Esophagus muscularis mucosa (tissue), 4 donors: ENCODE data around the gene NAIF1. TPM values are rescaled to one million over a fixed set of nuclear protein-coding genes. Genes with fewer than 3 reads are reported as not detected.
A peak's percentile ranks its signal among the peaks of the same experiment; 100 is the strongest.

Source experiments
- DNase-seq: peaks from one replicate; pipeline ENCODE4 v3.0.0-alpha.2; 2017; ENCODE audit errors: extremely low spot score
- H3K27ac ChIP-seq, 4 donors: fragments of 200-600 bp; sonication (generic); replicated peaks in 1 of 4; 1 replicate in 3 of 4; 2 replicates in 1 of 4; pipeline ENCODE4 v1.5.1; 2016 to 2019; ENCODE audit warnings: mild to moderate bottlenecking in 1 of 4
- H3K27me3 ChIP-seq, 4 donors: fragments of 200-600 bp; sonication (generic); one replicate each; pipeline versions ENCODE4 v1.5.1 to v1.6.0; 2016 to 2019
- H3K36me3 ChIP-seq, 4 donors: fragments of 200-600 bp; sonication (generic); one replicate each; pipeline ENCODE4 v1.5.1; 2016 to 2019
- H3K4me1 ChIP-seq, 4 donors: fragments of 200-600 bp; sonication (generic); one replicate each; pipeline ENCODE4 v1.5.1; 2016 to 2019
- H3K4me3 ChIP-seq, 4 donors: fragments of 200-600 bp; sonication (generic); 1 replicate in 2 of 4; 2 replicates in 2 of 4; pipeline ENCODE4 v1.5.1; 2016 to 2019; ENCODE audit warnings: mild to moderate bottlenecking in 4 of 4, moderate library complexity in 1 of 4
- H3K9me3 ChIP-seq, 4 donors: fragments of 200-600 bp; sonication (generic); 1 replicate in 3 of 4; 2 replicates in 1 of 4; pipeline ENCODE4 v1.5.1; 2016 to 2019
- EP300 ChIP-seq: sonication (generic); formaldehyde crosslinking; IDR thresholded peaks from one replicate; pipeline ENCODE4 v1.6.1; 2017; ENCODE audit warnings: antibody characterized with exemption
- POLR2A ChIP-seq: fragments of 450-650 bp; IDR thresholded peaks from one replicate; pipeline ENCODE4 v1.6.1; 2017; ENCODE audit warnings: antibody characterized with exemption, moderate library complexity, mild to moderate bottlenecking, low read depth
- POLR2AphosphoS5 ChIP-seq, 2 donors: sonication (generic); formaldehyde crosslinking; IDR thresholded peaks; one replicate each; pipeline ENCODE4 v1.6.1; 2017; ENCODE audit warnings: antibody characterized with exemption in 2 of 2
- WGBS: methylation state at CpG from one replicate; pipeline ENCODE4 v1.1.5; 2018; 5-methylcytosine and 5-hydroxymethylcytosine counted together
- intact Hi-C: fragments of 100-400 bp; cut with DNase I; formaldehyde crosslinking; loops from one replicate; pipeline ENCODE4 v1.15.1; 2023
- total RNA-seq, 4 donors: library from RNA; depleted of rRNA; stranded (reverse); fragments of >200 nt; gene quantifications; one replicate each; pipeline versions ENCODE4 v1.1.0 to v1.2.1, GENCODE V29; 2016
- TF ChIP-seq, protein P1 (sequence below), 3 experiments: fragments of 200-600 bp in 2 of 3; fragments of 450-650 bp in 1 of 3; sonication (generic) in 2 of 3; IDR thresholded peaks; one replicate each; pipeline ENCODE4 v1.5.1; 2017 to 2019; ENCODE audit warnings: antibody characterized with exemption in 3 of 3, mild to moderate bottlenecking in 2 of 3, moderate library complexity in 1 of 3

The NAIF1 gene
- total RNA-seq, 4 donors from 2014 or later, result 5.4 to 12.0 (median 9.7) TPM

- intact Hi-C loops, result loop anchor here (10.0 kb wide), 1 partner anchor 118 kb away; no protein-coding TSS in a partner anchor
- Histone ChIP-seq H3K4me1 (peaks cover 58 to 86% (median 71%) of the 10 kb centered on the region in 4 donors), H3K27ac (peak overlapping the region; percentile 93 to 97 (median 96)), H3K36me3 (no peaks in the 10 kb centered on the region), H3K4me3 (no peak overlapping the region), H3K27me3 (no peaks in the 10 kb centered on the region), H3K9me3 (no peaks in the 10 kb centered on the region)
- 63% methylated on average over 4 of the region's 4 CpGs for WGBS
- no peak for DNase-seq
- TF ChIP-seq EP300 (no peak), POLR2A (no peak), POLR2AphosphoS5 (IDR thresholded peaks at IDR 0.05) (no peak)
- TF ChIP-seq, protein P1, sequence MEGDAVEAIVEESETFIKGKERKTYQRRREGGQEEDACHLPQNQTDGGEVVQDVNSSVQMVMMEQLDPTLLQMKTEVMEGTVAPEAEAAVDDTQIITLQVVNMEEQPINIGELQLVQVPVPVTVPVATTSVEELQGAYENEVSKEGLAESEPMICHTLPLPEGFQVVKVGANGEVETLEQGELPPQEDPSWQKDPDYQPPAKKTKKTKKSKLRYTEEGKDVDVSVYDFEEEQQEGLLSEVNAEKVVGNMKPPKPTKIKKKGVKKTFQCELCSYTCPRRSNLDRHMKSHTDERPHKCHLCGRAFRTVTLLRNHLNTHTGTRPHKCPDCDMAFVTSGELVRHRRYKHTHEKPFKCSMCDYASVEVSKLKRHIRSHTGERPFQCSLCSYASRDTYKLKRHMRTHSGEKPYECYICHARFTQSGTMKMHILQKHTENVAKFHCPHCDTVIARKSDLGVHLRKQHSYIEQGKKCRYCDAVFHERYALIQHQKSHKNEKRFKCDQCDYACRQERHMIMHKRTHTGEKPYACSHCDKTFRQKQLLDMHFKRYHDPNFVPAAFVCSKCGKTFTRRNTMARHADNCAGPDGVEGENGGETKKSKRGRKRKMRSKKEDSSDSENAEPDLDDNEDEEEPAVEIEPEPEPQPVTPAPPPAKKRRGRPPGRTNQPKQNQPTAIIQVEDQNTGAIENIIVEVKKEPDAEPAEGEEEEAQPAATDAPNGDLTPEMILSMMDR (IDR thresholded peaks at IDR 0.05), result no peak
These were observed 25.9 kb upstream of the NAIF1 start for GRCh38 chr9:128093011-128093410.

DNA sequence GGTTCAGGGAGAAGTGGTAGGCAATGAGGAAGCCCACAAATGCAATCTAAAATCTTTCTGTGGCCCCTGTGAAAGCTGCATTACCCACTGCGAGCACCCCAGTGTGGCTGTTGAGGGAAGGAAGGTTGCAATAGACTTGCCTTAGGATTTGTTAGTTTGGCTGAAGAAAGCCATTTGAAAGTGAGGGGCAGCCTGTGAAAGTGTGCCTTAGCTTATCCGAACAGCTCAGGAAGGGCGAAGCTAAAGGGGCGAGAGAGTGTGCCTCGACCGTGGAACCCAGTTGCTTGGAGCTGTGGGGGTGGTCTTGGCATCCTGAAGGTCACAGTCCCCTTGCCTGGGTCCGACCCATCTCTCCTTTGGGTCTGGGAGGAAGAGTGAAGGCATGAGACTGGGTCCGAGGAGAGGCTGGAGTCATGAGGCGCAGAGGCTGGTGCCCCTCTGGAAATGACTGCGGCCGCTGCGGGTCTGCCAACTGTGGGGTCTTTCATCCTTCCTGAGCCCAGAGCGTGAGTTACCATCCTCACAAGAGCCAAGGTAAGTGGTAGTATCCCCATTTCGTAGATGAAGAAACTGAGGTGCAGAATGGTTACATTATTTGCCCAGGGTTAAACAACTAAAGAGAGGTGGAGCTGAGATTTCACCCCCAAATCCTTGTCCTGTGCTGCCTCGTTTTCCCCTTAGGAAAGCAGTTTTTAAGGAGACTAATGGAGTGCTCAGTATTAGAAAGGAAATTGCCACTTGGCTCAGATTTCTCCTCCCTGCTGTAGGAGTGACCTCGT, 25.3 kb upstream of the NAIF1 start:
- peaks cover 52 to 83% (median 66%) of the 10 kb centered on the region in 4 donors for H3K4me1 ChIP-seq
- WGBS, result 80% methylated on average over 16 of the region's 16 CpGs
- no peak for DNase-seq
- no peaks in the 10 kb centered on the region for H3K36me3 ChIP-seq
- H3K9me3 ChIP-seq, result no peaks in the 10 kb centered on the region
- peak overlapping the region in 1 of 4 donors; percentile 19 for H3K4me3 ChIP-seq
- intact Hi-C loops, result loop anchor here (10.0 kb wide), 1 partner anchor 118 kb away; no protein-coding TSS in a partner anchor
- TF ChIP-seq POLR2AphosphoS5 (IDR thresholded peaks at IDR 0.05), result no peak
- no peak for TF ChIP-seq POLR2A
- TF ChIP-seq, protein P1 (IDR thresholded peaks at IDR 0.05), result no peak
- TF ChIP-seq EP300, result no peak
- no peaks in the 10 kb centered on the region for H3K27me3 ChIP-seq
- peak overlapping the region; percentile 93 to 97 (median 96) for H3K27ac ChIP-seq

- Histone ChIP-seq H3K27me3 (no peaks in the 10 kb centered on the region), H3K36me3 (peaks cover 0 to 3% (median under 1%) of the 10 kb centered on the region in 4 donors), H3K4me3 (peak overlapping the region; percentile 15 to 31 (median 24)), H3K4me1 (peaks cover 49 to 76% (median 60%) of the 10 kb centered on the region in 4 donors), H3K9me3 (no peaks in the 10 kb centered on the region), H3K27ac (peak overlapping the region; percentile 93 to 97 (median 96))
- 36% methylated on average over 9 of the region's 13 CpGs for WGBS
- intact Hi-C loops, result loop anchor here (10.0 kb wide), 1 partner anchor 117 kb away; no protein-coding TSS in a partner anchor
- no peak for DNase-seq
- no peak for TF ChIP-seq POLR2A
- no peak for TF ChIP-seq POLR2AphosphoS5 (IDR thresholded peaks at IDR 0.05)
- TF ChIP-seq, protein P1 (IDR thresholded peaks at IDR 0.05), result no peak
- TF ChIP-seq EP300, result no peak
These were observed 24.5 kb upstream of the NAIF1 start for GRCh38 chr9:128091571-128091970.

- intact Hi-C loops, result loop anchor here (10.0 kb wide), 1 partner anchor 116 kb away; no protein-coding TSS in a partner anchor
- H3K27ac ChIP-seq, result peak overlapping the region; percentile 93 to 97 (median 96)
- TF ChIP-seq POLR2AphosphoS5 (IDR thresholded peaks at IDR 0.05) (peak in 1 of 2 donors; percentile 41), POLR2A (no peak)
- no peak for DNase-seq
- H3K9me3 ChIP-seq, result no peaks in the 10 kb centered on the region
- whole genome bisulfite sequencing, result 24% methylated on average over 13 of the region's 13 CpGs
- peak overlapping the region; percentile 15 to 31 (median 24) for H3K4me3 ChIP-seq
- peaks cover 0 to 3% (median 1%) of the 10 kb centered on the region in 4 donors for H3K36me3 ChIP-seq
- peaks cover 48 to 71% (median 58%) of the 10 kb centered on the region in 4 donors for H3K4me1 ChIP-seq
- no peaks in the 10 kb centered on the region for H3K27me3 ChIP-seq
These were observed 24.0 kb upstream of the NAIF1 start for GRCh38 chr9:128091144-128091543.

DNA sequence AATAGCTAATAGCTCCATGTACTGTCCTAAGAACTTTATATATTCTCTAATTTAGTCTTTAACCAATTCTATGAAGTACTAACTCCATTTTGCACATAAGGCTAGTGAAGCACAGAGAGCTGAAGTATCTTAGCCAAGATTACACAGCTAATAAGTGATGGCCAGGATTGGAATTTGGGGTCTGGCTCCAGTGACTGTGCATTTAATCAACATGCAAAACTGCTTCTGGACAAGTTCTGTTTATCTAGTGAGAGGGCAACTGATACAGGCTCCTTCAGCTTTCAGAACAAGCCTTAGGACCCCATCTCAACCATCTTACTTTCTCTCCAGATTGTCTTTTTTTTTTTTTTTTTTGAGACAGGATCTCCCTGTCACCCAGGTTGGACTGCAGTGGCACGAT, 22.2 kb upstream of the NAIF1 start:
- no peak overlapping the region for H3K4me3 ChIP-seq
- 93% methylated on average over 1 of the region's 1 CpG for WGBS

More for the DNA sequence above, 22.2 kb upstream of the NAIF1 start:
- intact Hi-C loops, result no loop called here
- Histone ChIP-seq H3K27me3 (no peaks in the 10 kb centered on the region), H3K9me3 (no peaks in the 10 kb centered on the region), H3K27ac (no peak overlapping the region), H3K4me1 (peaks cover 36 to 55% (median 43%) of the 10 kb centered on the region in 4 donors), H3K36me3 (peaks cover 0 to 7% (median 2%) of the 10 kb centered on the region in 4 donors)
- TF ChIP-seq POLR2A (no peak), POLR2AphosphoS5 (IDR thresholded peaks at IDR 0.05) (no peak), EP300 (no peak)
- TF ChIP-seq, protein P1 (IDR thresholded peaks at IDR 0.05), result no peak
- DNase-seq, result no peak
